ENCODE data around the gene NRXN2.

NRXN2 gene

DNA sequence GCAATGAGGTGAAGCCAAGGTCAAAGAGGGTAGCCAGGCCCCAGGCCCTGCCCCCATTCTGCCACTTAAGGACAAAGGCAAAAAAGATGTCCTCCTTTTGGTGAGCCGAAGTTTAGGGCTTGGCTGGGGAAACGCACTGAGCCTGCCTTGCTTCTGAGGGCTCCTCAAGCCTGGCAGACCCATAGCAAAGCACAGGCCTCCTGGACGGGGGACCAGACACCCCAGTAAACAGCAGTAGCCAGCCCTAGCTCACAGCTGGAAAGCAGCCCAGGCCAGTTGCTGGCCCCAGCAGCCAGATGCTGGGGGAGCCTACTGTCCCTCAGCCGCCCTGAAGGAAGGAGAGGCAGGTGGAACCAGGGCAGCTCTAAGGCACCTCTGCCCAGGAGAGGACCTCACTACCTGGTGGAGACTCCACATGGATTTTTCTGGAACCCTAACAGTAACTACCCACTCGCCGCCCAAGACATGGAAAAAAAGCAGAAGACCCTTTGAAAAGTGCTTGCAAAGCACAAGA lies 40.6 kb upstream of the NRXN2 start:
- no peak for DNase-seq (ENCODE audit: low spot score)
- H3K36me3 Mint-ChIP-seq (ENCODE audit: low read depth): peaks cover 67% of the 10 kb centered on the region

GRCh38 chr11:64762674-64763525 lies 39.9 kb upstream of the NRXN2 start:
- Mint-ChIP-seq H3K4me1 (ENCODE audit: low read depth) (peaks cover 60% of the 10 kb centered on the region), H3K36me3 (ENCODE audit: low read depth) (peaks cover 60% of the 10 kb centered on the region), H3K27me3 (ENCODE audit: low read depth) (no peaks in the 10 kb centered on the region), H3K4me3 (peak overlapping the region; percentile 85), H3K27ac (peak overlapping the region; percentile 96), H3K9me3 (no peaks in the 10 kb centered on the region)
- no peak for DNase-seq (ENCODE audit: low spot score)

More for the DNA sequence above, 40.6 kb upstream of the NRXN2 start:
- Mint-ChIP-seq H3K9me3 (no peaks in the 10 kb centered on the region), H3K4me3 (peak overlapping the region; percentile 85), H3K27ac (peak overlapping the region; percentile 96), H3K4me1 (ENCODE audit: low read depth) (peaks cover 66% of the 10 kb centered on the region), H3K27me3 (ENCODE audit: low read depth) (no peaks in the 10 kb centered on the region)

- peak overlapping the region; percentile 85 for H3K4me3 Mint-ChIP-seq
- H3K9me3 Mint-ChIP-seq: no peaks in the 10 kb centered on the region
- H3K27me3 Mint-ChIP-seq (ENCODE audit: low read depth): no peaks in the 10 kb centered on the region
- peaks cover 55% of the 10 kb centered on the region for H3K4me1 Mint-ChIP-seq (ENCODE audit: low read depth)
- peak overlapping the region; percentile 96 for H3K27ac Mint-ChIP-seq
- peaks cover 56% of the 10 kb centered on the region for H3K36me3 Mint-ChIP-seq (ENCODE audit: low read depth)
- no peak for DNase-seq (ENCODE audit: low spot score)
These were observed 39.3 kb upstream of the NRXN2 start for GRCh38 chr11:64762277-64762673.

DNA sequence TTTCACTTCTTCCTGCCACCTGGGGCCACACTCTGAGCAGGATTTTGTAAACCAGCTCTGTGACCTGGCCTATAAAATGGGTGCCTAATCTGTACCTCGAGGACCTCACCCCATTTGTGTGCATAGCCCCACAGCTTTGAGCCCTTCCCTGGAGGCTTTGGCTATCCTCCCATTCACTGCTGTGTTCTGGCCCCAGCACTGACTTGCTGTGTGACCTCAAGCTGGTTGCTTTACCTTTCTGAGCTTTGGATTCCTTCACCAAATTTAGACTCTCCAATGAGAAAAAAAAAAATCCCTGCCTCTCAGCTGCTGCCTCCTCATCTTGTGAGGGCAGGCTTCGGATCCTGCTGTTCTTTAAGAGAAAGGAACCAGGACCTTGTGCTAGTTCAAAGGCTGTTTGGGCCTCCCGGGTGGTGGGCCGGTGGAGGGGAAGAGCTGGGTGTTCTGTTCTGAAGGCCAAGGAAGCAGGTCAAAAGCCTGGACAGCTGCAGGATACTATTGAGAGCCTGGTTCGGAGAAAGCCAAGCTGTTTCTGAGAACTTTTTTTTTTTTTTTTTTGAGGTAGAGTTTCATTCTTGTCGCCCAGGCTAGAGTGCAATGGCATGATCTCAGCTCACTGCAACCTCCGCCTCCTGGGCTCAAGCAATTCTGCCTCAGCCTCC lies 37.9 kb upstream of the NRXN2 start:
- Mint-ChIP-seq H3K4me3 (peak overlapping the region; percentile 76), H3K9me3 (no peaks in the 10 kb centered on the region), H3K27me3 (ENCODE audit: low read depth) (no peaks in the 10 kb centered on the region), H3K4me1 (ENCODE audit: low read depth) (peaks cover 50% of the 10 kb centered on the region), H3K27ac (peak overlapping the region; percentile 90), H3K36me3 (ENCODE audit: low read depth) (peaks cover 45% of the 10 kb centered on the region)
- DNase-seq (ENCODE audit: low spot score): no peak

DNA sequence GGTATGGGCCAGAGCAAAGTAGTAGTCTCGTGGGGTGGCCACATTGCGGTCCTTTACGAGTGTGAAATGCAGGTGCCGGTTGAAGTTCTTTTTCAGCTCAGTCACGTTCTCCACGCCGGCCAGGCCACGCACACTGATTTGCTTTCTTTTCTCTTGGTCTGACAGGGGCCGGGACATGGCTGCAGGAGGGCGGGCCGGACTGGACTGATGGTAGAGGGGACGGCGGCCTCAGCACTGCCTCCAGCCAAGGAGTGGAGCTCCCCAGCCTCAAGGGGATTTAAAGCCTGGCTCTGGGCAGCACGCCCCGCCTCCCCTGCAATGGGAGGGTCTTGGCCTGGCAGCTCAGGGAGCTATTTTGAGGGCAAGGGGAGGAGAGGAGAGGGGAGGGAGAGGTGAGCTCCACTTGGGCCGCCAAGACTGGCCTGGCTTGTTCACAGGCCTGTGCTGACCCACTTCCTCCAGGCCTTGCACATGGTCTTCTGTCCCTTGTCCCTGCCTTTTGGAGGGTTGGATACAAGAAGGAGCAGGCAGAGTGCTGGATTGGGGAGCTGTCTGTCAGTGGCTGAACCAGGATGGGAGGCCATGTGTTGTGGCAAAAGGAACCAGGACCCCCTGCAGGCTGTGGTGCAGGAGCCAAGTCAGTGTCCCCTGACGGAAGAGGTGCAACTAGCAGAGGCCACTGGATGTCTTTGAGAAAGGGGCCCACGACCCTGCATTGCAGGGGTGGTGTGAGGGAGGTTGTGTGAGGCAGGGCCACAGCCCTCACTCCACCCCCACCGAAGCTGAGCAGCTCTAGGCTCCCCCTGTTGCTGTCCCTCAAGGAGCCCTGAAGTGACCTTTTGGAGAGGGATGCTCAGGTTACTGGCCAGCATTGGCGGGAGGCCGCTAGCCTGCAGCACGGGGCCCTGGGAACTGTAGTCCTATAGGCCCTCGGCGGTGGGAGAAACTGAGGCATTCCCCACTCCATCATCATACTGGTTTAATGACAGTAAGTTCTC lies 37.0 kb upstream of the NRXN2 start, which contains the start of gene PYGM:
TSS of gene PYGM (minus strand) at position 253 of the 998 bp plus-strand sequence. CDS start at position 177, 76 bp downstream.
- no peak for DNase-seq (ENCODE audit: low spot score)
- Mint-ChIP-seq H3K9me3 (no peaks in the 10 kb centered on the region), H3K36me3 (ENCODE audit: low read depth) (peaks cover 38% of the 10 kb centered on the region), H3K27ac (peak within 1 kb of the TSS; percentile 90), H3K27me3 (ENCODE audit: low read depth) (no peaks in the 10 kb centered on the region), H3K4me3 (peak within 1 kb of the TSS; percentile 76), H3K4me1 (ENCODE audit: low read depth) (peaks cover 45% of the 10 kb centered on the region)

DNA sequence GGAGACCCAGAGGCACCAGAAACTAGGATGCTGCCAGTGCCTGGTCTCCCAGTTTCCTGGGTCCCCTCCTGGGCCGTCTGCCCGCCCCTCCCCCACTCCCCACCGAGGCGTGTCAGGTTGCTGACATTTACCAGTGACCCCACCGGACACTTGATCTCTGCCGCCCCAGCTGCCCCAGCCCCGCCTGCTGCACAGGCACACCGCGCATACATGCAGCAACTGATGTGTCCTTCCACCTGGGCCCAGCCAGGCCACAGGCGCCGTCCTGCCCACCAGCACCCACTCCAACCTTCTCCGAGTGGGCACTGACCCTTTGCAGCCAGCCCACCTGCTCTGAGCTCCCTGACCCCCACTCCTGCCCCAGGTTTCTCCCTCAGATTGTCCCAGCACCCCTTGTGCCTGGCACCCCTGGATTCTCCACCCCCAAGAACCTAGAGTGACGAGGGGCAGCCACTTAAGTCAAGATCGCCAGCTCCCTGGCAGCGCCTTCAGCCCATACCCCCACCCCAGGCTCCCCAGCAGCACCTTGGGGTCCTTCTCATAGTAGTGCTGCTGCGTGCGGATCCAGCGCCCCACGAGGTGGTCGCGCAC lies 36.2 kb upstream of the NRXN2 start:
- Mint-ChIP-seq H3K36me3 (ENCODE audit: low read depth) (peaks cover 30% of the 10 kb centered on the region), H3K27me3 (ENCODE audit: low read depth) (no peaks in the 10 kb centered on the region), H3K27ac (peak overlapping the region; percentile 65), H3K4me3 (no peak overlapping the region), H3K9me3 (no peaks in the 10 kb centered on the region), H3K4me1 (ENCODE audit: low read depth) (peaks cover 37% of the 10 kb centered on the region)
- no peak for DNase-seq (ENCODE audit: low spot score)

- DNase-seq (ENCODE audit: low spot score): no peak
- no peak overlapping the region for H3K4me3 Mint-ChIP-seq
- H3K27me3 Mint-ChIP-seq (ENCODE audit: low read depth): no peaks in the 10 kb centered on the region
- H3K27ac Mint-ChIP-seq: no peak overlapping the region
- peaks cover 30% of the 10 kb centered on the region for H3K4me1 Mint-ChIP-seq (ENCODE audit: low read depth)
- H3K9me3 Mint-ChIP-seq: no peaks in the 10 kb centered on the region
- peaks cover 23% of the 10 kb centered on the region for H3K36me3 Mint-ChIP-seq (ENCODE audit: low read depth)
These were observed 35.5 kb upstream of the NRXN2 start for GRCh38 chr11:64758330-64759079.

DNA sequence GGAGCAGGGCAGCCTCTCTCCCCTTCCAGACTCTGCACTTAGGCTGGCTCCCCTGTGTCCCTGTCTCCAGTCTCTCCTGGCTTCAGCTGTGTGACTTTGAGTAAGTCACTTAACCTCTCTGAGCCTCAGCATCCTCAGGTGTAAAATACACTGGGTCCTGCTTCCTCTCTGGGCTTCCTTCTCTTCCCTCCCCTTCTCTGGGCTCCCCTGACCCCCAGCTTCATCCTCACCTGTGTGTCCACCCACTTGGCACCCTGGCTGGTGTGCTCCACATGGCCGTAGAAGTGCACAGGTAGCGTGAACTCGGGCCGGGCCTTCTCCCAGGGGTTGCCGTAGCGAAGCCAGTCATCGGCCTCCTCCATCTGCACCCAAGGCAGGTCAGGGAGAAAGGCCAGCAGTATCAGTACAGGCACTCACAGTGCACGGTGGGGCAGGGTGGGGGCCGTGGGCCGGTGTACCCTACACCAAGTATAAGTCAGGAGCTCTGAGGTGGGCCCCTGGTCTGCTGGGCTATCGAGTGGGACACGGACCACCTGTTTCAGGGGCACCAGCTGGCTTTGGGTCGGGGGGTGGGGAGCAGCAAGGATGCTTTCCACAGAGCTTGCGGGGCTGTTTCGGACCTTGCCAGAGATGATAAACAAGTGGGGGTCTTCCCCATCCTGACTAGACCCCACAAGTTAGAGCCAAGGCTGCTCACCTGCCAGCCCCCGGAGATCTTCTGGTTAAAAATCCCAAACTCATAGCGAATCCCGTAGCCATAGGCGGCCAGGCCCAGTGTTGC lies 34.7 kb upstream of the NRXN2 start:
- H3K27me3 Mint-ChIP-seq (ENCODE audit: low read depth): no peaks in the 10 kb centered on the region
- H3K4me1 Mint-ChIP-seq (ENCODE audit: low read depth): peaks cover 23% of the 10 kb centered on the region
- H3K4me3 Mint-ChIP-seq: no peak overlapping the region
- peaks cover 18% of the 10 kb centered on the region for H3K36me3 Mint-ChIP-seq (ENCODE audit: low read depth)
- H3K27ac Mint-ChIP-seq: peak overlapping the region; percentile 20
- no peaks in the 10 kb centered on the region for H3K9me3 Mint-ChIP-seq
- DNase-seq (ENCODE audit: low spot score): no peak

- Mint-ChIP-seq H3K36me3 (ENCODE audit: low read depth) (peaks cover 19% of the 10 kb centered on the region), H3K27me3 (ENCODE audit: low read depth) (no peaks in the 10 kb centered on the region), H3K4me3 (no peak overlapping the region), H3K27ac (no peak overlapping the region), H3K9me3 (no peaks in the 10 kb centered on the region), H3K4me1 (ENCODE audit: low read depth) (peaks cover 7% of the 10 kb centered on the region)
- DNase-seq (ENCODE audit: low spot score): no peak
These were observed 32.8 kb upstream of the NRXN2 start for GRCh38 chr11:64755681-64756361.

- Mint-ChIP-seq H3K9me3 (no peaks in the 10 kb centered on the region), H3K4me1 (ENCODE audit: low read depth) (peaks cover 7% of the 10 kb centered on the region), H3K36me3 (ENCODE audit: low read depth) (peaks cover 23% of the 10 kb centered on the region)
These were observed 32.1 kb upstream of the NRXN2 start for GRCh38 chr11:64754919-64755662.

More at GRCh38 chr11:64754919-64755662, 32.1 kb upstream of the NRXN2 start:
- Mint-ChIP-seq H3K27me3 (ENCODE audit: low read depth) (no peaks in the 10 kb centered on the region), H3K4me3 (no peak overlapping the region), H3K27ac (no peak overlapping the region)
- DNase-seq (ENCODE audit: low spot score): no peak

Data from T-helper 2 cell treated with Interferon-gamma antibody and Interleukin-4, amounts not matched to agents 5 μg/mL and 100 μg/mL, for 36 hours (primary cell).